HepG2 (cell line): Measurements from ENCODE around the gene MYOM1. TPM values are rescaled to one million over a fixed set of nuclear protein-coding genes. Genes with fewer than 3 reads are reported as not detected.

Experiments
- ELF3 ChIP-seq: IDR thresholded peaks from 2 replicates; pipeline ENCODE4 v1.6.1; 2016; ENCODE audit warnings: missing genetic modification reagents, missing compliant biosample characterization
- ETV5 ChIP-seq: IDR thresholded peaks from 2 replicates; pipeline ENCODE4 v1.6.1; 2018; ENCODE audit warnings: missing biosample characterization, missing genetic modification reagents, inconsistent platforms, borderline replicate concordance
- GTF2F1 ChIP-seq: fragments of 150-350 bp; IDR thresholded peaks from 2 replicates; pipeline ENCODE4 v1.6.1; 2014; ENCODE audit warnings: low read length
- HOXA7 ChIP-seq: sonication (generic); formaldehyde crosslinking; IDR thresholded peaks from 2 replicates; pipeline ENCODE4 v1.8.1; 2022; ENCODE audit warnings: mild to moderate bottlenecking, missing genetic modification reagents, moderate library complexity
- JUN ChIP-seq: sonication (generic); formaldehyde crosslinking; IDR thresholded peaks from 2 replicates; pipeline ENCODE4 v1.4.0; 2020; ENCODE audit warnings: mild to moderate bottlenecking, missing genetic modification reagents
- KDM6A ChIP-seq: IDR thresholded peaks from 2 replicates; pipeline ENCODE4 v1.6.1; 2016; ENCODE audit warnings: low read depth
- MAF1 ChIP-seq: sonication (generic); formaldehyde crosslinking; IDR thresholded peaks from 2 replicates; pipeline ENCODE4 v1.5.0; 2020; ENCODE audit warnings: missing genetic modification reagents, borderline replicate concordance
- MYPOP ChIP-seq: sonication (generic); formaldehyde crosslinking; IDR thresholded peaks from 2 replicates; pipeline ENCODE4 v1.8.1; 2023; ENCODE audit warnings: mild to moderate bottlenecking, moderate library complexity, missing genetic modification reagents
- PRMT3 ChIP-seq: sonication (generic); formaldehyde crosslinking; IDR thresholded peaks from 2 replicates; pipeline ENCODE4 v1.8.1; 2022; ENCODE audit warnings: low read depth, mild to moderate bottlenecking, moderate library complexity, missing genetic modification reagents, borderline replicate concordance
- SMARCE1 ChIP-seq: fragments of 450-650 bp; IDR thresholded peaks from 2 replicates; pipeline ENCODE4 v1.6.1; 2017; ENCODE audit warnings: borderline replicate concordance
- TAF1 ChIP-seq: sonication (generic); formaldehyde crosslinking; IDR thresholded peaks from 2 replicates; pipeline ENCODE4 v1.4.0; 2020; ENCODE audit warnings: missing genetic modification reagents
- TBL1XR1 ChIP-seq: fragments of 150-350 bp; IDR thresholded peaks from 2 replicates; pipeline ENCODE4 v1.6.1; 2014; ENCODE audit warnings: borderline replicate concordance, low read length; ENCODE audit not compliant: partially characterized antibody
- THAP11 ChIP-seq: IDR thresholded peaks from 2 replicates; pipeline ENCODE4 v1.6.1; 2016; ENCODE audit warnings: missing biosample characterization, missing genetic modification reagents
- THRA ChIP-seq: sonication (generic); formaldehyde crosslinking; IDR thresholded peaks from 2 replicates; pipeline ENCODE4 v1.4.0; 2020; ENCODE audit warnings: missing genetic modification reagents, borderline replicate concordance
- ZBTB43 ChIP-seq: sonication (generic); formaldehyde crosslinking; conservative IDR thresholded peaks from 2 replicates; pipeline ENCODE4 v1.4.0; 2020; ENCODE audit warnings: missing genetic modification reagents
- ZNF333 ChIP-seq: sonication (generic); formaldehyde crosslinking; IDR thresholded peaks from 2 replicates; pipeline ENCODE4 v1.4.0; 2020; ENCODE audit warnings: mild to moderate bottlenecking, missing genetic modification reagents, borderline replicate concordance
- ZNF510 ChIP-seq: sonication (generic); formaldehyde crosslinking; IDR thresholded peaks from 2 replicates; pipeline ENCODE4 v1.4.0; 2020; ENCODE audit warnings: low read depth, mild to moderate bottlenecking, missing genetic modification reagents
- ZNF646 ChIP-seq: sonication (generic); formaldehyde crosslinking; IDR thresholded peaks from 2 replicates; pipeline ENCODE4 v1.9.0; 2021; ENCODE audit warnings: mild to moderate bottlenecking, missing genetic modification reagents
- polyA plus RNA-seq, 8 experiments: library from polyadenylated mRNA; depleted of rRNA in 3 of 8; stranded (reverse) in 7 of 8; unstranded in 1 of 8; fragments of >200 nt; fragmentation: Illumina TruSeq in 4 of 8; extraction: Trizol in 4 of 8; gene quantifications; 2 replicates each; pipeline versions ENCODE4 v1.2.1 to v1.2.3, GENCODE V29; 2011 to 2016; ENCODE audit warnings: low read depth in 4 of 8, missing spikeins in 1 of 8, mixed read lengths in 1 of 8; ENCODE audit not compliant: insufficient read depth in 1 of 8
- total RNA-seq, 5 experiments: library from RNA; depleted of rRNA; stranded (reverse); fragments of >200 nt; fragmentation: Illumina TruSeq; extraction: Trizol; gene quantifications; 2 replicates each; pipeline ENCODE4 v1.2.3, GENCODE V29; 2016; ENCODE audit warnings: low read depth in 1 of 5

MYOM1 gene
- total and polyA plus RNA-seq, 2 of the 13 experiments (the other 11 are each of a cell fraction or from before 2014, with no cell fraction given) = 0.46 to 0.98 TPM

- peak; percentile 41 for TF ChIP-seq KDM6A (CRISPR knock-in tag)
- TF ChIP-seq MAF1 (CRISPR knock-in tag) = no peak
- TF ChIP-seq THRA (CRISPR knock-in tag) = peak; percentile 87; the same call in 1 of the 2 replicates
- TF ChIP-seq THAP11 (CRISPR knock-in tag) = peak; percentile 65
- no peak for TF ChIP-seq GTF2F1
- TF ChIP-seq ZBTB43 = peak; percentile 84; the same call in 1 of the 2 replicates
- peak; percentile 50; the same call in 1 of the 2 replicates for TF ChIP-seq MYPOP (CRISPR knock-in tag)
- no peak for TF ChIP-seq SMARCE1
- 0 out of 2 replicates have a peak, but pooled peaks have one; percentile 49 for TF ChIP-seq PRMT3 (CRISPR knock-in tag)
- peak; percentile 71; the same call in 1 of the 2 replicates for TF ChIP-seq JUN (CRISPR knock-in tag)
- TF ChIP-seq ETV5 = peak; percentile 66; the same call in 1 of the 2 replicates
- TF ChIP-seq TBL1XR1 = peak; percentile 54
- no peak for TF ChIP-seq TAF1 (CRISPR knock-in tag)
- no peak for TF ChIP-seq ZNF646 (CRISPR knock-in tag)
- no peak for TF ChIP-seq ZNF333
- peak; percentile 85 for TF ChIP-seq ELF3 (CRISPR knock-in tag)
- TF ChIP-seq ZNF510 (CRISPR knock-in tag) = no peak
- no peak for TF ChIP-seq HOXA7 (CRISPR knock-in tag)
Measured at GRCh38 chr18:3117493-3118192, 102.1 kb downstream of the MYOM1 start (continued).
